B cell (primary cell): Measurements from ENCODE around the gene FRMD8. TPM values are rescaled to one million over a fixed set of nuclear protein-coding genes. Genes with fewer than 3 reads are reported as not detected.

ENCODE experiments used
- ATAC-seq: fragments of 200-7000 bp; cut with Tn5 transposase; one replicate; pipeline ENCODE4 v1.10.0; 2021; ENCODE audit warnings: low read depth, mild to moderate bottlenecking, moderate number of reproducible peaks, moderate library complexity
- CTCF ChIA-PET: fragments of 350-600 bp; sonication (Branson Sonifier 250); formaldehyde crosslinking; loops from one replicate; lab custom pipeline; 2021; ENCODE audit warnings: antibody characterized with exemption, inconsistent platforms; lab: Charles Lee
- POLR2A ChIA-PET: fragments of 350-600 bp; sonication (Branson Sonifier 250); formaldehyde crosslinking; loops from one replicate; lab custom pipeline; 2021; ENCODE audit warnings: antibody characterized with exemption; lab: Charles Lee
- DNase-seq: peaks from one replicate; pipeline ENCODE4 v3.0.0; 2013
- H2AFZ ChIP-seq: 2 replicates; pipeline ENCODE4 v1.6.1; 2012; ENCODE audit warnings: mild to moderate bottlenecking, low read depth, low read length; ENCODE audit not compliant: insufficient read depth, poor library complexity, severe bottlenecking
- H3K27ac ChIP-seq, 2 donors: 1 replicate in 1 of 2; 2 replicates in 1 of 2; pipeline ENCODE4 v1.5.1; 2012 to 2013; ENCODE audit warnings: low read length in 2 of 2, mild to moderate bottlenecking in 2 of 2, moderate library complexity in 1 of 2
- H3K27me3 ChIP-seq, 4 experiments: fragments of 200-600 bp in 1 of 4; sonication (generic) in 1 of 4; replicated peaks in 1 of 4; 1 replicate in 2 of 4; 2 replicates in 2 of 4; pipeline versions ENCODE4 v1.6.1 to v1.7.0; 2013 to 2016; ENCODE audit warnings: low read length in 3 of 4, mild to moderate bottlenecking in 2 of 4, mixed read lengths in 1 of 4, moderate library complexity in 1 of 4; ENCODE audit not compliant: insufficient read depth in 4 of 4, control insufficient read depth in 3 of 4; ENCODE audit errors: control extremely low read depth in 1 of 4
- H3K36me3 ChIP-seq, 2 experiments: replicated peaks in 1 of 2; 1 replicate in 1 of 2; 2 replicates in 1 of 2; pipeline versions ENCODE4 v1.6.1 to v1.7.1; 2013; ENCODE audit warnings: low read length in 1 of 2; ENCODE audit not compliant: insufficient read depth in 2 of 2, control insufficient read depth in 1 of 2; ENCODE audit errors: control extremely low read depth in 1 of 2, extremely low read depth in 1 of 2
- H3K4me1 ChIP-seq, 2 donors: fragments of 200-600 bp in 1 of 2; sonication (generic) in 1 of 2; 1 replicate in 1 of 2; 2 replicates in 1 of 2; pipeline versions ENCODE4 v1.5.1 to v1.6.1; 2013 to 2017; ENCODE audit warnings: low read length in 2 of 2; ENCODE audit not compliant: control insufficient read depth in 2 of 2, insufficient read depth in 2 of 2
- H3K4me2 ChIP-seq: replicated peaks from 2 replicates; pipeline ENCODE3; 2012; ENCODE audit warnings: mild to moderate bottlenecking, low read depth, low read length; ENCODE audit not compliant: poor library complexity, severe bottlenecking
- H3K4me3 ChIP-seq, 5 experiments: fragments of 200-600 bp in 1 of 5; sonication (generic) in 1 of 5; 1 replicate in 3 of 5; 2 replicates in 2 of 5; pipeline versions ENCODE4 v1.5.1 to v1.7.0; 2011 to 2016; ENCODE audit warnings: low read length in 4 of 5, mild to moderate bottlenecking in 4 of 5, low read depth in 2 of 5, control low read depth in 1 of 5, moderate library complexity in 1 of 5; ENCODE audit not compliant: insufficient read depth in 1 of 5; ENCODE audit errors: control extremely low read depth in 1 of 5, extremely low read depth in 1 of 5
- H3K79me2 ChIP-seq: fragments of 200-600 bp; sonication (generic); one replicate; pipeline ENCODE4 v1.6.0; 2016; ENCODE audit warnings: low read length; ENCODE audit not compliant: control insufficient read depth, insufficient read depth
- H3K9ac ChIP-seq: fragments of 200-600 bp; sonication (generic); 2 replicates; pipeline ENCODE4 v1.6.1; 2017; ENCODE audit warnings: mild to moderate bottlenecking, low read length, moderate library complexity
- H3K9me3 ChIP-seq, 3 donors: one replicate each; pipeline versions ENCODE4 v1.6.1 to v1.7.1; 2013; ENCODE audit warnings: low read length in 2 of 3; ENCODE audit not compliant: control insufficient read depth in 2 of 3, insufficient read depth in 1 of 3; ENCODE audit errors: control extremely low read depth in 1 of 3
- H4K20me1 ChIP-seq: 2 replicates; pipeline ENCODE4 v1.6.0; 2012; ENCODE audit warnings: mild to moderate bottlenecking, low read length; ENCODE audit not compliant: insufficient read depth, control insufficient read depth, poor library complexity, severe bottlenecking
- H3K27ac Mint-ChIP-seq: one replicate; pipeline ENCODE4 v1.8.0; 2021; ENCODE audit warnings: mixed read lengths
- H3K27me3 Mint-ChIP-seq: one replicate; pipeline ENCODE4 v1.8.0; 2021; ENCODE audit warnings: mixed read lengths
- H3K4me1 Mint-ChIP-seq: one replicate; pipeline ENCODE4 v1.8.0; 2021; ENCODE audit warnings: mixed read lengths
- H3K4me3 Mint-ChIP-seq: one replicate; pipeline ENCODE4 v1.8.0; 2021; ENCODE audit warnings: mixed read lengths
- H3K9me3 Mint-ChIP-seq: one replicate; pipeline ENCODE4 v1.8.0; 2022; ENCODE audit warnings: mixed read lengths; ENCODE audit not compliant: insufficient read depth
- EZH2 ChIP-seq: IDR thresholded peaks from 2 replicates; pipeline ENCODE4 v1.6.1; 2012; ENCODE audit warnings: borderline replicate concordance, low read depth, mild to moderate bottlenecking, moderate library complexity, low read length; ENCODE audit not compliant: insufficient read depth, poor library complexity, severe bottlenecking
- WGBS: methylation state at CpG from one replicate; pipeline ENCODE4 v1.1.5; 2013; ENCODE audit warnings: missing lambda C conversion rate; ENCODE audit not compliant: insufficient coverage; 5-methylcytosine and 5-hydroxymethylcytosine counted together
- intact Hi-C: fragments of 100-400 bp; cut with micrococcal nuclease; formaldehyde crosslinking; loops from one replicate; pipeline ENCODE4 v1.10.0; 2022
- polyA plus RNA-seq: library from polyadenylated mRNA; depleted of rRNA; stranded (reverse); fragments of >200 nt; gene quantifications from 2 replicates; pipeline ENCODE4 v1.2.3, GENCODE V29; 2012
- total RNA-seq, 2 donors: library from RNA; stranded (reverse); fragments of 120-200 nt in 1 of 2; gene quantifications; 1 replicate in 1 of 2; 2 replicates in 1 of 2; pipeline versions ENCODE4 v1.2.3 to v1.2.4, GENCODE V29; 2013 to 2022
- TF ChIP-seq, protein P1 (sequence below): fragments of 200-600 bp; IDR thresholded peaks from one replicate; pipeline ENCODE4 v1.8.0; 2022; ENCODE audit warnings: antibody characterized with exemption, mild to moderate bottlenecking

FRMD8 gene
- total and polyA plus RNA-seq, 2 donors (not counting 1 experiment from before 2014, with no cell fraction given), result 44.3 to 73.6 TPM

DNA sequence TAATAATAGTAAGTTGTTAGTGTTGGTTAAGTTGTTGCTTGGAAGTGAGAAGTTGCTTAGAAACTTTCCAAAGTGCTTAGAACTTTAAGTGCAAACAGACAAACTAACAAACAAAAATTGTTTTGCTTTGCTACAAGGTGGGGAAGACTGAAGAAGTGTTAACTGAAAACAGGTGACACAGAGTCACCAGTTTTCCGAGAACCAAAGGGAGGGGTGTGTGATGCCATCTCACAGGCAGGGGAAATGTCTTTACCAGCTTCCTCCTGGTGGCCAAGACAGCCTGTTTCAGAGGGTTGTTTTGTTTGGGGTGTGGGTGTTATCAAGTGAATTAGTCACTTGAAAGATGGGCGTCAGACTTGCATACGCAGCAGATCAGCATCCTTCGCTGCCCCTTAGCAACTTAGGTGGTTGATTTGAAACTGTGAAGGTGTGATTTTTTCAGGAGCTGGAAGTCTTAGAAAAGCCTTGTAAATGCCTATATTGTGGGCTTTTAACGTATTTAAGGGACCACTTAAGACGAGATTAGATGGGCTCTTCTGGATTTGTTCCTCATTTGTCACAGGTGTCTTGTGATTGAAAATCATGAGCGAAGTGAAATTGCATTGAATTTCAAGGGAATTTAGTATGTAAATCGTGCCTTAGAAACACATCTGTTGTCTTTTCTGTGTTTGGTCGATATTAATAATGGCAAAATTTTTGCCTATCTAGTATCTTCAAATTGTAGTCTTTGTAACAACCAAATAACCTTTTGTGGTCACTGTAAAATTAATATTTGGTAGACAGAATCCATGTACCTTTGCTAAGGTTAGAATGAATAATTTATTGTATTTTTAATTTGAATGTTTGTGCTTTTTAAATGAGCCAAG, 38.9 kb downstream of the FRMD8 start:
- H3K36me3 ChIP-seq, result peaks cover 0 to 12% of the 10 kb centered on the region in 2 experiments
- no peaks in the 10 kb centered on the region for H3K27me3 ChIP-seq
- H3K4me3 Mint-ChIP-seq, result peak overlapping the region; percentile 92
- peaks cover 78% of the 10 kb centered on the region for H3K79me2 ChIP-seq
- ChIA-PET POLR2A (interaction anchor here (0.7 to 16.5 kb wide), 13 partner anchors 8 to 76 kb away, joined by 3 to 1159 read pairs (median 8); partner anchors contain the start of genes FRMD8, MALAT1 and SLC25A45), CTCF (interaction anchor here (0.9 to 14.9 kb wide), 10 partner anchors 10 to 79 kb away, joined by 3 to 541 read pairs (median 4); partner anchors contain the start of gene MALAT1)
- 0% methylated on average over 6 of the region's 9 CpGs for WGBS
- H3K4me2 ChIP-seq, result peak overlapping the region; percentile 94
- intact Hi-C loops, result loop anchor here (1.0 kb wide), 2 partner anchors 9 to 43 kb away; partner anchors contain the start of gene SLC25A45
- no peaks in the 10 kb centered on the region for H4K20me1 ChIP-seq
- TF ChIP-seq, protein P1, sequence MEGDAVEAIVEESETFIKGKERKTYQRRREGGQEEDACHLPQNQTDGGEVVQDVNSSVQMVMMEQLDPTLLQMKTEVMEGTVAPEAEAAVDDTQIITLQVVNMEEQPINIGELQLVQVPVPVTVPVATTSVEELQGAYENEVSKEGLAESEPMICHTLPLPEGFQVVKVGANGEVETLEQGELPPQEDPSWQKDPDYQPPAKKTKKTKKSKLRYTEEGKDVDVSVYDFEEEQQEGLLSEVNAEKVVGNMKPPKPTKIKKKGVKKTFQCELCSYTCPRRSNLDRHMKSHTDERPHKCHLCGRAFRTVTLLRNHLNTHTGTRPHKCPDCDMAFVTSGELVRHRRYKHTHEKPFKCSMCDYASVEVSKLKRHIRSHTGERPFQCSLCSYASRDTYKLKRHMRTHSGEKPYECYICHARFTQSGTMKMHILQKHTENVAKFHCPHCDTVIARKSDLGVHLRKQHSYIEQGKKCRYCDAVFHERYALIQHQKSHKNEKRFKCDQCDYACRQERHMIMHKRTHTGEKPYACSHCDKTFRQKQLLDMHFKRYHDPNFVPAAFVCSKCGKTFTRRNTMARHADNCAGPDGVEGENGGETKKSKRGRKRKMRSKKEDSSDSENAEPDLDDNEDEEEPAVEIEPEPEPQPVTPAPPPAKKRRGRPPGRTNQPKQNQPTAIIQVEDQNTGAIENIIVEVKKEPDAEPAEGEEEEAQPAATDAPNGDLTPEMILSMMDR, result peak; percentile 37
- TF ChIP-seq EZH2, result no peak
- H3K4me1 Mint-ChIP-seq, result peaks cover 75% of the 10 kb centered on the region
- H3K27ac Mint-ChIP-seq, result peak overlapping the region; percentile 100
- H3K27ac ChIP-seq, result peak overlapping the region; percentile 91 to 97
- no peaks in the 10 kb centered on the region for H3K9me3 Mint-ChIP-seq
- H3K27me3 Mint-ChIP-seq, result no peaks in the 10 kb centered on the region
- DNase-seq (peak; percentile 94), ATAC-seq (peak; percentile 36)
- H2AFZ ChIP-seq, result no peak overlapping the region
- peak overlapping the region; percentile 63 to 98 (median 75) for H3K4me3 ChIP-seq
- peak overlapping the region; percentile 90 for H3K9ac ChIP-seq
- H3K9me3 ChIP-seq, result no peaks in the 10 kb centered on the region
- H3K4me1 ChIP-seq, result peaks cover 79 to 88% of the 10 kb centered on the region in 2 donors
